Rectal smooth muscle tissue (tissue), 1 donor: Measurements from ENCODE around the gene ITPKB.

Experiments used
- H3K27ac ChIP-seq: one replicate; pipeline ENCODE4 v1.7.0; 2013; ENCODE audit warnings: low read depth, low read length, inconsistent platforms
- H3K27me3 ChIP-seq: one replicate; pipeline ENCODE4 v1.7.0; 2013; ENCODE audit warnings: low read length; ENCODE audit not compliant: control insufficient read depth, insufficient read depth
- H3K36me3 ChIP-seq: one replicate; pipeline ENCODE4 v1.7.0; 2013; ENCODE audit warnings: low read length; ENCODE audit not compliant: control insufficient read depth, insufficient read depth
- H3K4me1 ChIP-seq: one replicate; pipeline ENCODE4 v1.7.0; 2013; ENCODE audit warnings: low read length; ENCODE audit not compliant: control insufficient read depth, insufficient read depth
- H3K4me3 ChIP-seq: one replicate; pipeline ENCODE4 v1.7.0; 2013; ENCODE audit warnings: low read length
- H3K9ac ChIP-seq: one replicate; pipeline ENCODE4 v1.7.0; 2013; ENCODE audit warnings: low read length

ITPKB gene

GRCh38 chr1:226708342-226708780, 30.7 kb downstream of the ITPKB start:
- Histone ChIP-seq H3K27me3 (no peaks in the 10 kb centered on the region), H3K9ac (no peak overlapping the region), H3K4me1 (peaks cover 49% of the 10 kb centered on the region), H3K36me3 (no peaks in the 10 kb centered on the region), H3K4me3 (no peak overlapping the region), H3K27ac (peak overlapping the region; percentile 71)

GRCh38 chr1:226706684-226707083, 32.4 kb downstream of the ITPKB start:
- Histone ChIP-seq H3K36me3 (no peaks in the 10 kb centered on the region), H3K27me3 (no peaks in the 10 kb centered on the region), H3K4me1 (peaks cover 47% of the 10 kb centered on the region), H3K27ac (peak overlapping the region; percentile 26), H3K4me3 (no peak overlapping the region), H3K9ac (no peak overlapping the region)

- Histone ChIP-seq H3K9ac (no peak overlapping the region), H3K4me1 (peaks cover 47% of the 10 kb centered on the region), H3K36me3 (no peaks in the 10 kb centered on the region), H3K4me3 (no peak overlapping the region), H3K27me3 (no peaks in the 10 kb centered on the region), H3K27ac (peak overlapping the region; percentile 96)
Measured at GRCh38 chr1:226704169-226704937, 34.7 kb downstream of the ITPKB start.

- no peaks in the 10 kb centered on the region for H3K27me3 ChIP-seq
- peak overlapping the region; percentile 96 for H3K27ac ChIP-seq
- H3K4me3 ChIP-seq: peak overlapping the region; percentile 86
- no peaks in the 10 kb centered on the region for H3K36me3 ChIP-seq
- H3K9ac ChIP-seq: peak overlapping the region; percentile 80
- H3K4me1 ChIP-seq: peaks cover 46% of the 10 kb centered on the region
Measured at GRCh38 chr1:226702957-226703831, 35.9 kb downstream of the ITPKB start.

GRCh38 chr1:226702318-226702956, 36.6 kb downstream of the ITPKB start:
- H3K27ac ChIP-seq: peak overlapping the region; percentile 96
- H3K36me3 ChIP-seq: no peaks in the 10 kb centered on the region
- H3K4me1 ChIP-seq: peaks cover 50% of the 10 kb centered on the region
- no peaks in the 10 kb centered on the region for H3K27me3 ChIP-seq
- no peak overlapping the region for H3K9ac ChIP-seq
- H3K4me3 ChIP-seq: peak overlapping the region; percentile 86

- no peaks in the 10 kb centered on the region for H3K36me3 ChIP-seq
- H3K27me3 ChIP-seq: no peaks in the 10 kb centered on the region
- H3K4me3 ChIP-seq: no peak overlapping the region
- H3K4me1 ChIP-seq: peaks cover 56% of the 10 kb centered on the region
- no peak overlapping the region for H3K9ac ChIP-seq
- peak overlapping the region; percentile 21 for H3K27ac ChIP-seq
Measured at GRCh38 chr1:226700861-226701260, 38.2 kb downstream of the ITPKB start.

GRCh38 chr1:226699166-226699565, 39.9 kb downstream of the ITPKB start:
- peaks cover 52% of the 10 kb centered on the region for H3K4me1 ChIP-seq
- H3K27me3 ChIP-seq: no peaks in the 10 kb centered on the region
- H3K9ac ChIP-seq: no peak overlapping the region
- H3K27ac ChIP-seq: peak overlapping the region; percentile 1
- no peaks in the 10 kb centered on the region for H3K36me3 ChIP-seq
- no peak overlapping the region for H3K4me3 ChIP-seq

GRCh38 chr1:226698659-226699058, 40.4 kb downstream of the ITPKB start:
- Histone ChIP-seq H3K9ac (no peak overlapping the region), H3K27me3 (no peaks in the 10 kb centered on the region), H3K27ac (peak overlapping the region; percentile 56), H3K36me3 (no peaks in the 10 kb centered on the region), H3K4me1 (peaks cover 53% of the 10 kb centered on the region), H3K4me3 (no peak overlapping the region)

GRCh38 chr1:226697929-226698544, 41.0 kb downstream of the ITPKB start:
- peak overlapping the region; percentile 56 for H3K27ac ChIP-seq
- H3K27me3 ChIP-seq: no peaks in the 10 kb centered on the region
- H3K4me3 ChIP-seq: no peak overlapping the region
- H3K36me3 ChIP-seq: no peaks in the 10 kb centered on the region
- peaks cover 58% of the 10 kb centered on the region for H3K4me1 ChIP-seq
- no peak overlapping the region for H3K9ac ChIP-seq

GRCh38 chr1:226697151-226697928, 41.7 kb downstream of the ITPKB start:
- Histone ChIP-seq H3K27ac (peak overlapping the region; percentile 56), H3K4me1 (peaks cover 61% of the 10 kb centered on the region), H3K9ac (no peak overlapping the region)

GRCh38 chr1:226696547-226696946, 42.5 kb downstream of the ITPKB start:
- H3K4me3 ChIP-seq: no peak overlapping the region
- no peaks in the 10 kb centered on the region for H3K27me3 ChIP-seq
- H3K9ac ChIP-seq: no peak overlapping the region
- H3K36me3 ChIP-seq: no peaks in the 10 kb centered on the region
- peak overlapping the region; percentile 21 for H3K27ac ChIP-seq
- H3K4me1 ChIP-seq: peaks cover 63% of the 10 kb centered on the region

More at GRCh38 chr1:226697151-226697928, 41.7 kb downstream of the ITPKB start:
- Histone ChIP-seq H3K4me3 (no peak overlapping the region), H3K27me3 (no peaks in the 10 kb centered on the region), H3K36me3 (no peaks in the 10 kb centered on the region)
